ENCODE results near the gene LRIT1.

LRIT1 gene

GRCh38 chr10:84193327-84193726 lies 48.0 kb downstream of the LRIT1 start:
- no peak for DNase-seq (ENCODE audit: low spot score)

- DNase-seq (ENCODE audit: low spot score) = no peak
These were observed 50.2 kb downstream of the LRIT1 start for GRCh38 chr10:84191106-84191505.

DNA sequence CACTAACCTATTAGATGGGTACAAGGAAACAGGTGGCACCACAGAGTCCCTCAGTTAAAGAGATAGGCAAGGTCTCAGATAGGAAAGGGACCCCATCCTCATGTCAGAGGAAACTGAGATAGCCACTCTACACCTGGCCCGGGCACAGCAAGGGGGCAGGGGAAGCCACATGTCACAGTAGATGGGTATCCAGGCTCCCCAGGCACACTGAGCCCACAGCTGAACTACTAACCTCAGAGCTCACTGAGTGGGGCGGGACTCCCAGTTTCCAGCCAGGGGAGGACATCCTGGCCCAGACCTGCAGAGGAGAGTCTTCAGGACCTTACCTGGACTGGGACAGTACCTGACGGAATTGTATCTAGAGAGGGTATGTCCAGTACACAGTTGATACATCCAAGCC lies 50.7 kb downstream of the LRIT1 start:
- no peak for DNase-seq (ENCODE audit: low spot score)

DNA sequence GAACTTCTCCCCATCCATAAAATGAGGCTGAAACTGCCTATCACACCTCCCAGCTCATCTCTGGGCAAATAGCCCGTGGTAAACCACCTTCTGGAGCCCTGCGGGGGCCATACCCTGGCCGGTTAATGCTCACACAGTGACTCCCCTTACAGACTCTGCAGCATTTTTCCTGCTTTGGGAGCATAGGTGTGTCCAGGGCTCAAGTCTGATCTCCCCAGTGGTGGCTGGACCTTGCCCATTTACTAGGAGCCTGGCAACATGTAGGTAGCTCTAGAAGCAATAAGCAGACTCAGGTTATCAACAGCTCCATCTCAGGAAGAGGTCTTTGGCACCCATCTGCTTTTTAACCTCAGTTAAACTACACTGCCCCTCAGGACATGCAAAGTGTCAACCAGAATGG lies 52.5 kb downstream of the LRIT1 start:
- DNase-seq (ENCODE audit: low spot score) = no peak

- DNase-seq (ENCODE audit: low spot score) = no peak
These were observed 55.7 kb downstream of the LRIT1 start for GRCh38 chr10:84185526-84186175.

DNA sequence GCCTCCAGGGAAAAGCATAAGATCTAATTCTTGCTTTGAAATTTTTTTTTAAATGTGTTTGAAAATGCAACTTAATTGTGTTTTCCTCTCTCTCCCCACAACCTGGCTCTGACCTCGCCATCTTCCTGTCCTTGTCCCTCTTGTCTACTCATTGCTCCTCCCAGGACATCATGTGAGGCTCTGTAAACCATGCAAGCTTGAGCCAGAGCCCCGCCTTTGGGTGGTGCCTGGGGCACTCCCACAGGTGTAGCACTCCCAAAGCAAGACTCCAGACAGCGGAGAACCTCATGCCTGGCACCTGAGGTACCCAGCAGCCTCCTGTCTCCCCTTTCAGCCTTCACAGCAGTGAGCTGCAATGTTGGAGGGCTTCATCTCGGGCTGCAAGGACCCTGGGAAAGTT lies 56.8 kb downstream of the LRIT1 start:
- DNase-seq (ENCODE audit: low spot score) = no peak

DNA sequence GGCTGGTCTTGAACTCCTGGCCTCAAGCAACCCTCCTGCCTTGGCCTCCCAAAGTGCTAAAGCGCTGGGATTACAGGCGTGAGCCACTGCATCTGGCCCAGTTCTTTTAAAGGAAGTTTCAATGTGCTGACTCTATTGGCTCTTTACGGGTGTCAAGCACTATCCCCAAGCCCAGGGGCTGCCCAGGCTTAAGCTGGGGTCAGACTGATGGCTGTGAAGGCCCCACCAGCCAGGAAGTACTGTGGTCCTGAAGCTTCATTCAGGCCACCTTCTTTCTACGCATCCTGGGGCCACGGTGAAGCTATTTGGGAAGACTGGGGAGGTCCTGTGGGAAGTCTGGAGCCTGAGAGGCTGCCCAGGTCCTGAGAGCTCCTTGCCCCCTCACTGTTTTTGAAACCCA lies 59.7 kb downstream of the LRIT1 start:
- no peak for DNase-seq (ENCODE audit: low spot score)

Measured in iPS-NIHi11 (cell line).